HG03520 (cell line): ENCODE data around the gene PTCHD1.

Experiments
- ATAC-seq: cut with Tn5 transposase; IDR thresholded peaks from one replicate; pipeline ENCODE4 v1.9.1; 2021; ENCODE audit warnings: mild to moderate bottlenecking, moderate library complexity; ENCODE audit not compliant: unreplicated experiment

PTCHD1 gene

GRCh38 chrX:23394421-23394820, 59.8 kb downstream of the PTCHD1 start:
- no peak for ATAC-seq

- ATAC-seq: no peak
These were observed 61.6 kb downstream of the PTCHD1 start for GRCh38 chrX:23396263-23396662.

DNA sequence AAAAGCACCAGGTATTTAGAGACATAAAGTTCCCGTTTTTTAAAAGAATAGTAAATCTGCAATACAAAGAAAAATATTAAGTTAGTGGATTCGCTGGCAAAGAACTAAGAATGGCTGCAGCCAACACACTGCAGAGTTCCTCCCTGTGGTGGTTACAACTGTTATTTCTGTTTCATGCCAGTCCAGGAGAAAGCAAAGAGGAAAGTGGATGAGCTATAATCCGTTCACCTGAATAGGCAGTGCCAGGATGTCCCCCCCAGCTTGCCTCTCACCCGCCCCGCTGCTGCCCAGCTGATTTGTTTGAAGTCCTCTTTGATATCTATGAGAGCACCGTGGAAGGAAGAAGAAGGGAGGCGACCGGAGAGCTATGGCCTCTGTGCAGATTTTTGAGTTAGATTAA, 63.9 kb downstream of the PTCHD1 start:
- ATAC-seq: no peak

GRCh38 chrX:23403849-23404248, 69.2 kb downstream of the PTCHD1 start:
- no peak for ATAC-seq

- ATAC-seq: no peak
These were observed 88.3 kb downstream of the PTCHD1 start for GRCh38 chrX:23422912-23423311.

DNA sequence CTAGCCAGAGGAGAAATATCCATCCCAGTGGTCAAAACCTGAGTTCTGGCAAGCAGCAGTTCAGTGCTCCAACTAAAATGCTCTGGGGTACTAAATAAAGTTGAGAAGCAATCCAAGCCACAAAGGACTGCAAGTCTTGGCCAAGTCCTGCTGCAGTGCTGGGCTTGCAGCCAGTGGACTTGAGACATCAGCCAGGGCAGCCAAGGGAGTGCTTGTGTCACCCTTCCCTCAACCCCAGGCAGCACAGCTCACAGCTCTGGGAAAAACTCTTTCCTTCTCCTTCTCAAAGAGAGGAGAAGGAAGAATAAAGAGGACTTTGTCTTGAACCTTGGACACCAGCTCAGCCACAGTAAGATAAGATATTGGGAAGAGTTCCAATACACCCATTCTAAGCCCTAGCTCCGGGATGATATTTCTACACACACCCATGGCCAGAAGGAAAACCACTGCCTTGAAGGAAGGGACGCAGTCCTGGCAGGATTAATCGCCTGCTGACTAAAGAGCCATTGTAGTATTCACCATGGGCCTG, 99.8 kb downstream of the PTCHD1 start:
- no peak for ATAC-seq

GRCh38 chrX:23435108-23435507, 100.5 kb downstream of the PTCHD1 start:
- no peak for ATAC-seq

DNA sequence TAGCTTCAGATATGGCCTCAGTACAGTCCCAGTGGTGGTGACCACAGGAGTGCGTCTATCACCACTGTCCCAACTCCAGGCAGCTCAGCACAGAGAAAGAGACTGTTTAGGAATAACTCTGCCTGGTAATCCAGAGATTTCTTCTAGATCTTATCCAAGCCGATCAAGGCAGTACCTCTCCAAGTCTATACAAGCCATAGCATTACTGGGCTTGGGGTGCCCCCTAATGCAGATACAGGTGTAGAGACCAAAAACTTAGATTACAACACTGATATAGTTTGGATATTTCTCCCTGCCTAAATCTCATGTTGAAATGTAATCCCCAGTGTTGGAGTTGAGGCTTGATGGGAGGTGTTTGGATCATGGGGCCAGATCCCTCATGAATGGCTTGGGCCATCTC, 100.9 kb downstream of the PTCHD1 start:
- no peak for ATAC-seq

DNA sequence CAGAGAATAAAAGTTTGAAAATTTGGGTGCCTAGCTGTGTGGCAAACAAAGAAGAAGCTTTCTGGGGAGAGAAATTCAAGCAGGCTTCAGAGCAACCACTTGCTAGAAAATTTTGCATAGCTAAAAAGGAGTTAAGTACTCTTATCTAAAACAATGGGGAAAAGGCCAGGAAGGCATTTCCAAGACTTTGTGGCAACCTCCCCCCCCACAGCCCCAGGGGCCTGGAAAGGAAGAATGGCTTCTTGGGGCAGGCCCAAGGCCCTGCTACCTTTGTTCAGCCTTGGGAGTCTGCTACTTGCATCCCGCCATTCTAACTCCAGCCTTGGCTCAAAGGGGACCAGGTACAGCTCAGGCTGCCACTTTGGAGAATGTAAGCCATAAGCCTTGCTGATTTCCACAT, 102.2 kb downstream of the PTCHD1 start:
- no peak for ATAC-seq

- no peak for ATAC-seq
These were observed 116.6 kb downstream of the PTCHD1 start for GRCh38 chrX:23451266-23451665.
